GM19099 (cell line): ENCODE measurements around the gene CHI3L1.

Experiments
- POLR2A ChIP-seq: IDR thresholded peaks from 3 replicates; pipeline ENCODE4 v1.6.1; 2011; ENCODE audit warnings: low read depth; ENCODE audit not compliant: insufficient read length; ENCODE audit errors: extremely low read depth

CHI3L1 gene

DNA sequence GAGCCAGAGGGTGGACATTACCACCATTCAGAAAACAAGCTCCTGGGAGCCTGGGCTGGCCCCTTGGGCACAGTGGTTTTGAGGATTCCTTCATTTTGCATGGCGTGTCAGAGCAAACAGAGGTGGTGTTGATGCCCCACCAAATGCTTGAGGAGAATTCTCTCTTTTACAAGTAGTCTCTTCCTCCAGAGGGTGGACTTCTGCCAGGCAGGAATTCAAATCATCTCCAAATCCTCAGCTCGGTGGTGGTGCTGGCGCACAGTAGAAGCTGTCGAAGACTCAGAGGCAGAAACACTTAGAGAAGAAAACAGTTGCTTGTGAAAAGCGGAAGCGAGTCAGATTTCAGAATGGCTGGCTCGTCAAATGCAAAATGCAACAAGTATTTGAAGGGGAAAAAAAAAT, 3.4 kb upstream of the CHI3L1 start:
- no peak for TF ChIP-seq POLR2A

DNA sequence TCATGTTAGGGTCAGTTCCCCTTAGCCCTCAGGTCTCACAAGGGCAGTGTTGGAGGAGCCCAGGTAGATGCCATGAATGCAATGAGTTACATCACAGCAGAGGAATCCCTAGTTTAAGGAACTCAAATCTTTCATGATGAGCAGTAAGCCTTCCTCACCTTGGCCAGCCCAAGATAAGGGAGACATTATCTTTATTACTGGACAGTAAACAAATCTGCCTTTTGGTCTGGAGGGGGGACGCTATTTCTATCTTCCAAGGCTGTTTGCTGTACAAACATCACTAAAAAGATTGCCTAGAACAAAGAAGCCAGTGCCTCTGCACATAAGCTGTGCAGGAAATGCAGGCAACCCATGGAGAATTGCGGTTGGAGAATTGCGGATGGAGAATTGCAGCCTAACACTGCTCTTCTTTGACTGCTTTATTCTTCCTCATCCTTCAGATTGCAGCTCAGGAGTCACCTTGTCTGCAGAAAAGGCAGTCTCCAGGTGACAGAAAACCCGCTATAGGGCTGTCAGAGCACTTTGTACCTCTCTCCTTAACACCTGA, 2.3 kb upstream of the CHI3L1 start:
- no peak for TF ChIP-seq POLR2A

DNA sequence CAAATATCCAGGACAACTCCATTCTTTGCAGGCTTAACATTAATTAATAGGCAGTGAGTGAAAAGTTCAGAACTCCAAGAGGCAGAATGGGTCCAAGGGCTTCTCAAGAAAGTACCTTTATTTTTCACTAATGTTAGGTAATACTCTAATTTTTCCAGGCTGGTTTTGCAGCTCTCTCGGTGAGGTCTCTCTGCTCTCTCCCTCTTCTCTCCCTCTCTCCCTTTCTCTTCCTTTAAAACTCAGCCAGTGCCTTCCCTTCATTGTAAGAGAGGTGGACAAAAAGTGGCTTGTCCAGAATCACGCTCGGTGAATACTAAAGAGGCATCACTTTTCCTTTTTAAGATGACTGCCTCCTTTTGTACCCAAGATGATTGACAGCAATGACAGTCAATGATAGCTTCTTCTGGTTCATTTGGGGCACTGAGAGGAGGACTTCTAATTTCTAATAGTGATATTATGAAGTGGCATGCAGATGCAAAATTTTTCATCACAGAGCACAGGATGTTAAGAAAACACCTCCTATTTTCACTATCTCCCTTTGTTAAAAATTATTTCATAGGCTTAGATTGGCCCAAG, 1.3 kb upstream of the CHI3L1 start:
- no peak for TF ChIP-seq POLR2A

DNA sequence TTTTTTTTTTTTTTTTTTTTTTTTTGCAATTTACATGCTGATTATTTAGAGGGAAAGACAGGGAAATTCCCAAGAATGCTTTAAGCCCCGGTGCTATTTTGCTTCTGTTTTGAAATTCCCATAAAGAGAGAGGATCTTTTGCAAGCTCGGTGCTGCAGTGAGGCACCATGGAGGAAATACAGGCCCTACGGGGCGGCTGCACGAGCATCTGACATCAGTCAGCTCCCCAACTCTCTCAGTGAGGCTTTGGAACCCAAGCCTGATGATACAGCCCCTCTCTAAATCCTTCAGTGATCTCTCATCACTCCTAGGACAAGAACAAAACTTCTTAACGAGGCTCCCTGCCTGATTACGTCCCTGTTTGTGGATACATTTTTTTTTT, 791 bp upstream of the CHI3L1 start:
- TF ChIP-seq POLR2A: no peak

DNA sequence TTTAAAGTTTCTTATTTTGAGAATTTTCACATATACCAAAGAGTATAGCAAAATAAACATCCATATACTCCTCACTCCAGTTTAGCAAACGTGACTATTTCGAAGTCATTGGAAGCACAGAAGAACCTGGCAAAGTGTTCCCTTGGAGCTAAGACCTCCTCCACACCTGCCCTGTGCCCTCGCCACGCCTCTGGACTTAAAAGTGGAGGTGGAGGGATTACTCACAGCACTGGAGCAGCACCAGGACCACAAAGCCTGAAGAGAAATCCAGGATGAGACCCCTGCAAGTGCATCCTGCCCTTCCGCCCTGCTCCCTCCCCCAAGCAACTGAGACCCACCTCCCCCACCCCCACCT, 436 bp downstream of the CHI3L1 start:
- TF ChIP-seq POLR2A: no peak

DNA sequence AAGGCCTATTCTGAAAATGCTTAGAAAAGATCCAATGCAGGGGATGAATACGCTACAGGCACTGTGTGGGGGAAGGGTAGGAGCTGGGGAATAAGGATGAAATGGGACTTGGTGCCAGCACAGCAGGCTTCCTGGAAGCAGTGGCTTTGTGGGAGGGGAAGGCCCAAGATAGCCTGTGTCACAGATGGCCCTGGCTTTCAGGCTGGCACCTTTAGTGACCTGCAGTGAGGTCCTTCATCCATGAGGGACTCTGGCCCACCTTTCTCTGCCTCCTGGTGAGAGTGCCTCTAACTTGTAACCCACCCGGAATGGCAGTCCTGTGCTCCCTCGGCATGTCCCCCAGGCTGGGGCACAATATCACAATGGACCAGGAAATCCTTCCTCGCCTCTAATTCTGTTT, 919 bp downstream of the CHI3L1 start:
- no peak for TF ChIP-seq POLR2A

DNA sequence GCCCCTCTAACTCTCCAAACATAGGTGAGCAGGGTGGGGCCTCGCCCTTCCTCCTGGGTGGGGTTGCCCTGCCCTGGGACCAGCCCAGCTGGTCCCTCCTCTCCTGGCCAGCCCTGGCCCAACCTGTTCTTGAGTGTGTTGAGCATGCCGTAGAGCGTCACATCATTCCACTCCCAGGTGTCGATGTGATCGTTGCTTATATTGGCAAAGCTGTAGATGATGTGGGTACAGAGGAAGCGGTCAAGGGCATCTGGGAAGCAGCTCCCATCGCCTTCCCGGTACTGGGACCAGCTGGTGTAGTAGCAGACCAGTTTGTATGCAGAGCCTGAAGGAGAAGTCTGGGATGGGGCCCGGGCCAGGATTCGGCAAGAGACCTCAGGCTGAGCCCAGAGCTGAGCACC, 1.4 kb downstream of the CHI3L1 start:
- no peak for TF ChIP-seq POLR2A

DNA sequence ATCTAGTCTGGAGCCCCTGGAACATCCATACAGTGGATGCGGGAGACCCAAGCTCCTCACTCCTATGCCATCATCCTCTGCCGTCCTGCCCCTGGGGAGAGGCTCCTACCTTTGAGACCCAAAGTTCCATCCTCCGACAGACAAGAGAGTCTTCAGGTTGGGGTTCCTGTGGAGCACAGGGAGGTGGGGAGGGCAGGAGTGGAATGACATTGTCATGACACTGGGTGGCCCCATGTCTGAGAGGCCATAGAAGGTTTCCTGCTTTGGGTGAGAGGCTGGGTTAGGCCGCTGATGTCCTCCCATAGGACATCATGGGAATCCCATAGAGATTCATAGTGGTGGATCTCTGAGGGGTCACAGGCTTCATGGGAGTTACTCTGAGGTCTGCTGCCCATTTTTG, 2.0 kb downstream of the CHI3L1 start:
- TF ChIP-seq POLR2A: no peak

DNA sequence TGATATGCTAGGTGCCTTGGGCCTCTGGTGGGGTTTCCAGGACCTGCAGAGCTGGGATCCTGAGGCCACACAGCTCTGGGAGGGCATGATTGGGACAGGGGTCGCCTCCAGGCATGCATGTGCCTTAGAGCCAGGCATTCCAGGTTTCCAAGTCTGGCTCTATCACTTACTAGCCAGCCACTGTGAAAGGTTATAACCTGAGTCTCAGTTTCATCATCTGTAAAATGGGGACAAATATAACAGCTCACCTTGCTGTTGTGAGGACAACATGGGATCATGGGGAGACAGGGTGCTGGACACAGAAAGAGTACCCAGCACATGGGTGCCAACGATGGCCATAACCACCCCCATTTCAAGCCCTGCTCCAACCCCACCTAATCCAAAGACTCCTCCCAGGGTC, 2.7 kb downstream of the CHI3L1 start:
- no peak for TF ChIP-seq POLR2A

DNA sequence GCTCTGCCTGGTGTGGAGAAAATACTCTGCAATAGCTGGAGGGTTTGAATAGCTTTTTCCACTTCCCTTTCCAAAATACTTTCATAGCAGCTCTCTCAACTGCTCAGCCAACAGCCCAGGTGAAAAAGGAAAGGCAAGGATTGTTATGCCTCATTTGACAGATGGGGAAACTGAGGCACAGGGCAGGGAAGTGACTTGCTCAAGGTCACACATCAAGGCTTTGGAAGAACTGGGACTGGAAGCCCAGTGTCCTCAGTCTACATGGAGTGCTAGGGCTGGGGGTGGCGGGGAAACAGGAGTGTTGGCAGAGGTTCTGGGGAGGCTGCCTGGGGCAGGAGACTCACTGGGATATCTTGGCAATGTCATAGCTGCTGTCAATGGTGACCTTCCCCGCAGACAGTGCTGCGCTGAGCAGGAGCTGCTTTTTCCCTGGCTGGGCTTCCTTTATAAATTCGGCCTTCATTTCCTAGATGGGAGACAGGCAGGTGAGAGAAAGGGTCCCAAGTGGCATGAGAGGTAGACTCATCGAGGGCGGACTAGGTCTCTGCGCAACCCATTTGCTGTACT, 4.0 kb downstream of the CHI3L1 start:
- TF ChIP-seq POLR2A: no peak

DNA sequence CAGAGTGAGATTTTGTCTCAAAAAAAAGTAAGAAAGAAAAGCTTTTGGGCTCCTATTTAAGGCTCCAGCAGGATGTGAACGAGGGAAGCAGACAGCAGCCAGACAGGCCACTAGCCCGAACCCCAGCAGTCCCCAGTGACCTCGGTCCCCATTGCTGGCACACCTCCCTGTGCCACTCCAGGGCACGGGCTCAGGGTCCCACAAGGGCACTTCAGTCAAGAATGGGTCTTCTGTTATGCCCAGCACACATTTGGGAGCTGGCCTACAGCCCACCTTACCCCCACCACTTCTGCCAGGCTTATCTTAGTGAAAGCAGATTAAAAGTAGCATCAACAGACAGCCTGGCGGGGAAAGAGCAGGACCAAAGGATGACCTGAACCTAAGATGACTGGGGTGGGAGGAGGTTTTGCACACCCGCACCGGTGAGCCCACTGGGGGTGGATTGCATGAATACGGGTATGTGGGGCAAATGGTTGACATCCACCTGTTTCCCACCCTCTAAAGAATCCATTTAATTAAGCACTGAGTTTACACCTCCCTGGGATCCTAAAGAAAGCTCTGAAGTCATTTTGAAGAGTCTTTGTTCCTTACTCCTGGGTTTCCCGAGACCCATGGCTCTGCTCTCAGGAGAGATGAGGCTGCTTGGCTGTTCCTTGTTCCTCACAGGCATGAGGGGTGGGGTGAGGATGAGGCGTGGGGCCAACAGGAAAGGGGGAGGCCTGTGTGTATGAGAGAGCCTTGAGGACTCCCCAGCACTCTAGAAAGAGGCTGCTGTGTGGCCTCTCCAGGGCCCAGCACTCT, 4.7 kb downstream of the CHI3L1 start:
- TF ChIP-seq POLR2A: no peak

DNA sequence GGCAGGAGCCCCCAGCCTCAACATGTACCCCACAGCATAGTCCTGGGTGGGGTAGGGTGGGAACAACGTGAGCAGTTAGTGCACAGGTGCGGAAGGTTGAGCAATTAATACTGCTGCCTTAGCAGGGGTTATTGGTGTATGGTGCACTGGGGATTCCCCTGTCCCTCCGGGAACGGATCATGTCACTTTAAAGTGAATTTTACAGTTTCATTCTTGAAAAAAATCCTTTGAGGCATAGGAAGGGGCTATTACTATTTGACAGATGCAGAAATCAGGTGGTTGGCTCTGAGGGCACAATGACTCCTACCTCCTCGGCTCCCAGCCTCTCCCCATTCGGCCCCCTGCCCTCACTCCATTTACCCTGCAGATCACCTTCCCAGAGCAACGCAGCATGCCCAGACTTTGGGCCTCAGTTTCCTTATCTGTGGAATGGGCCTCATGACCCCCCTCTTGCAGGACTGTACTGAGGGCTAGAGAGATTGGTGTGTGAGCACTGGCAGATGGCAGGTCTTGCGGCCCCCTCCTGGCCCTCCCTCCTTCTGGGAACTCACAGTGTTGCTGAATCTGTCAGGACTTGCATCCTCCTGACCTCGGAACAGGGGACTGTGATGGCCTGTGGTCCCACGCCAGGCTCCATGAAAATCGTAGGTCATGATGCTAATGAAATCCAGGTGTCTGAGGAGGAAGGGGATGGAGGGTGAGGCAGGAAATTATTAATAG, 5.7 kb downstream of the CHI3L1 start:
- no peak for TF ChIP-seq POLR2A

DNA sequence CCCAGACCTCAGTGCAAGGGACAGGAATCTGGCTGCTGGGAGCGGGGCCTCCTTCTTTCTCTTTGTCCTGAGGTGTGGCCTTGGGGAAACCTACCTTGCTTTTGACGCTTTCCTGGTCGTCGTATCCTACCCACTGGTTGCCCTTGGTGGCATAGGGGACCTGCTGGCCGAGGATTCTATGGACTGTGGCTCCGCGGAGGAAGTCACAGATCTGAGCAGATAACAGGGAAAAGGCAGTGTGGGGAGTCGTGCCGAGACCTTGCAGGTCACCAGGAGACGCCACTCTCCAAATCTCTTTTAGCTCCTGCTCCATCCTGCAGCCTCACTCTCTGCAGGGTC, 6.9 kb downstream of the CHI3L1 start:
- TF ChIP-seq POLR2A: no peak

DNA sequence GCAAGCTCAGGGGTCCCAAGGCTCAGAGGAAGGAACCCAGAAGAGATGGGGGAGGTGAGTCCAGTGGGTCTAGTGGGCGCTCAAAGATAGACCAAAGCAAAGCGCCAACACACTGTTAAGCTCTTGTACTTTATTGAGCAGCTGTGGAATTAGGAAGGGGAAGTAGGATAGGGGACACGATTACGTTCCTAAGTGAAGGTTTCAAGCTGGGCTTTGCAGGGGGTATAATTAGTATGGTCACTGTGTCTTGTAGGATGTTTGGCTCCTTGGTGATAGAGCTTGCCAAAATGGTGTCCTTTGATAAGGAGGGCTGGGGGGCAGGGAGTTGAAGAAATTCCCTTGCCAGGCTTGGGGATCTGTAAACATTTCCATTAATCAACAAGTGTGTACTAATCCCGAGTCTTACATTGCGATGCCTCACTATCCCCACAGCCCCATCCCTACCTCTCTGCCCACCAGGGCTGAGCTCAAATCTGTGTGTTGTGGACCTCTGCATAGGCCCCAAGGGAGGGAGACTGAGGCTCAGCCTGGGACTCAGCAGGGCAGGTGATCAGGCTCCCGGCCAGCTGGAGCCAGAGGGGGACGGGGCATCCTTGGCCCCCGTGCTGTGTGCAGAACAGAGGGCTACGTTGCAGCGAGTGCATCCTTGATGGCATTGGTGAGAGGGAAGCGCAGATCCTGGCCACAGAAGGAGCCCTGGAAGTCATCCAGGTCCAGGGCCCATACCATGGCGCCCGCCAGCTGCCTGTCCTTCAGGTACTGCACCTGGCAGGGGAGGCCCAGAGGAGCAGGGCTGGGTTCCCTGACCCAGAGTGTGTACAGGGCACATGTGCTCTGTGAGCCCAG, 7.5 kb downstream of the CHI3L1 start:
- TF ChIP-seq POLR2A: no peak

DNA sequence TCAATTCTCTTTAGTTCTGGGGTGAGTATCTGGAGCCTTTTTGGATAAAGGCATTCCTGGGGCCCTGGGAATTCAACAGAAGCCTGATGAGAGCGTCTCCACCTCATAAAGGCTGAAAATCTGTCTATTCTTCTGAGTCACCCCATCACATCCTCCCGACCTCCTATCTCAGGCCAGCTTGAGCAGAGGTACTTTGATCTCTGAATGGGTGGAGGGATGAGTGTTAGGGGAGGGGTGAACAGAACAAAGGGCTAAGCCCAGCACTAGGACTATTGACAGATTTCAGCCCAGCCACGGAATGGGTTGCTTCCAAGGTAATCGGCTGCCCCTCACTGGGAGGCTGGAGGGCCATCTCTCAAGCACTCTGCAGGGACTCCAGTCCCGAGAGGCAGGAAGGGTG, 8.4 kb downstream of the CHI3L1 start:
- no peak for TF ChIP-seq POLR2A

DNA sequence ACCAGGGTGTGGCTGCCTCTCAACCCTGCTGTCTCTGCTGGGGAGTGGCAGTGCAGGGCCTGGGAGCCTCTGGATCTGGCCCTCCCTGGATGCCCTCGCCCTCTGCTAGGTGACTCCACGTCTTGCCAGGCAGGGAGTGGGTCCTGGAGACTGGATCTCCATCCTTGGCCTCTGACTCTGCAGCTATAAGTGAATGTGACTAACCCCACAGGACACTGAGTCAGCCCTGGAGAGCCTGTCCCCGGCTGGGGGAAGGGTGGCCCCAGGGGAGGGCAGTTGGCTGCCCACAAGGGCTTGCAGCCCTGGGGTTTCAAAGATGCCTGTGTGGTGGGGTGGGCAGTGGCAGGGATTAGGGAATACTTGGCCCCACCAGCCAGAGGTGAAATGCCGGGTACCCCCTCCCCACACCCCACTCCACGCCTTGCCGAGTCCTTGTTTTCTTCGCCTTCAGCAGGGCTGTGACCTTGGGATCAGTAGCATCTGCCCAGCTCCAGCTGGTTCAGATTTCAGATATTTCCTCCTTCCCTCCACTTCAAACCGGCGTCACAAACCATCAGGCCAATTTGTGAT, 8.9 kb downstream of the CHI3L1 start:
- TF ChIP-seq POLR2A: no peak
